Measurements from ENCODE around the gene ITPRIP. TPM values are rescaled to one million over a fixed set of nuclear protein-coding genes. Genes with fewer than 3 reads are reported as not detected.

Gene ITPRIP
- total RNA-seq, 2 donors from 2014 or later, result 55.6 to 59.2 TPM

- Histone ChIP-seq H3K9me3 (no peaks in the 10 kb centered on the region), H3K27me3 (replicated peaks; ENCODE audit: insufficient read depth) (no peaks in the 10 kb centered on the region), H3K36me3 (no peaks in the 10 kb centered on the region), H3K27ac (no peak overlapping the region), H3K4me1 (ENCODE audit: control insufficient read depth in 1 of 2, low read depth in 2 of 2) (peaks cover 0 to 11% of the 10 kb centered on the region in 2 donors), H3K4me3 (peak overlapping the region; percentile 57)
- ATAC-seq (ENCODE audit: insufficient number of reproducible peaks, low FRiP score, low read depth) (no peak), DNase-seq (ENCODE audit: low spot score) (no peak)
- TF ChIP-seq CTCF (IDR thresholded peaks at IDR 0.05), result no peak
Observed at GRCh38 chr10:104273899-104274575, 64.2 kb downstream of the ITPRIP start.

DNA sequence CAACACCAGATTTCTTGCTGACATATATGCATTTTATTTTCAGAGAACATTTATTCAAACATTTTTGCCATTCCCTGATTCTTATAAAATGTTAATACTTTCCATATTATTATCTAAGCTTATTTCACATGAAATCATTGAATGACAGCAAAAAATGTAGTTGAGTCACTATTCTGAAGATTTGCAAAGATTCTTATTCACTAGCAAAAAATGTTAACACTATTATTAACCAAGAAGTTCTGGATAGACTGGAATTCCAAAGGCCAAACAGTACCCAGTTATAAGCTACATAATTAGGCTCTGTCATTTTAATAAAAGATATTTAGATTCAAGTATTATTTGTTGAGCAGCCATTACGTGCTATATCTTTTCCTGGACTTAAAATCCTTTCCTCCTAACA, 65.0 kb downstream of the ITPRIP start:
- TF ChIP-seq CTCF (IDR thresholded peaks at IDR 0.05), result no peak
- no peaks in the 10 kb centered on the region for H3K9me3 ChIP-seq
- H3K27ac ChIP-seq, result no peak overlapping the region
- H3K4me1 ChIP-seq (ENCODE audit: control insufficient read depth in 1 of 2, low read depth in 2 of 2), result peaks cover under 1 to 13% of the 10 kb centered on the region in 2 donors
- no peaks in the 10 kb centered on the region for H3K27me3 ChIP-seq (replicated peaks; ENCODE audit: insufficient read depth)
- no peak for ATAC-seq (ENCODE audit: insufficient number of reproducible peaks, low FRiP score, low read depth)
- H3K36me3 ChIP-seq, result no peaks in the 10 kb centered on the region
- H3K4me3 ChIP-seq, result no peak overlapping the region
- no peak for DNase-seq (ENCODE audit: low spot score)

DNA sequence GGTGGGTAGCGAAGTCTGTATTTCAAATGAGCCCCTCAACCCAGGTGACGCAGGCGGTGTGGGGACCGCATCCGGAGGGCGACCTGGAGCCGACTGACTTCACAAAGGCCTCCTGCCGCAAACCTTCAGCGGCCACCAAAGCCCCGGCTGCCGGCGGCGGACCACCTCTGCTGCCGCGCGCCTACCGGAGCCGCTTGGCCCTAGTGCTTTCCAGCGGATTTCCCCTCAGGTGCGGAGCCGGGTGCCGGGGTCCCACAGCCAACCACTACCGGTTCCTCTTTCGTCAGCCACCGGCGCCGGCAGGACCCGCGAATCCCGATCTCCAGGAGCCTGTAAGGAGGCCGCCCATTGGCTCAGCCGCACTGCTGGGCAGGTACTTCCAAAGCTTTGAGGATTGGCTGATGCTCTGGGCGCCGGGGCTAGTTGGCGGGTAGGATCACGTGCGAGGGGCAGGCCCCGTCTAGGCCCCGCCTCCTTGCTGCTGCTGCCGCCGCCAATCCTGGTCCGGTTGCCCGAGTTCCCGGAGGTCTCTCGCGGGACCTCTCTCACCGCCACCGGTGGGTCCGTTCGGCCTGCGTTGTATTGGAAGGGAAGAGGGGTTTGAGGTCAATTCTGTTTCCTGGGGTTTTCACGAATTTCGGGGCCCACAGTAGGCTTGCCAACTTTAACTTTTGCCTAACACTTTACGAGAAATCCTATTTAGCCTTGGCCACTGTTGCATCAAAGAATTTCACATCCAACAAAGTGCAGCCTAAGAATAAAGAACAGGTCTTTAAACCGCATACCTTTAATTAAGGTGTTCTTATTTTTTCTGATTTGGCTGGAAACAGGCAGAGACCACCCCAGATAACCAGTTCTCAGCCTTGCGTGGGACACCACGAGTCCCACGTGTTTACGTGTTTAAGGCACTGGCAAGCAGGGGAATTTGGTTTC, 69.3 kb downstream of the ITPRIP start, which contains the start of gene GSTO2:
TSS of gene GSTO2 (plus strand) at position 472 of the 933 bp plus-strand sequence. CDS start 5,732 bp downstream, outside the sequence.
- Histone ChIP-seq H3K36me3 (peaks cover 9% of the 10 kb centered on the region), H3K4me1 (ENCODE audit: control insufficient read depth in 1 of 2, low read depth in 2 of 2) (peaks cover 10 to 13% of the 10 kb centered on the region in 2 donors), H3K27me3 (replicated peaks; ENCODE audit: insufficient read depth) (no peaks in the 10 kb centered on the region), H3K27ac (peak within 1 kb of the TSS; percentile 73 to 91), H3K4me3 (peak within 1 kb of the TSS; percentile 90), H3K9me3 (no peaks in the 10 kb centered on the region)
- DNase-seq (ENCODE audit: low spot score) (peak; percentile 96), ATAC-seq (ENCODE audit: insufficient number of reproducible peaks, low FRiP score, low read depth) (peak; percentile 99)
- no peak for TF ChIP-seq CTCF (IDR thresholded peaks at IDR 0.05)

DNA sequence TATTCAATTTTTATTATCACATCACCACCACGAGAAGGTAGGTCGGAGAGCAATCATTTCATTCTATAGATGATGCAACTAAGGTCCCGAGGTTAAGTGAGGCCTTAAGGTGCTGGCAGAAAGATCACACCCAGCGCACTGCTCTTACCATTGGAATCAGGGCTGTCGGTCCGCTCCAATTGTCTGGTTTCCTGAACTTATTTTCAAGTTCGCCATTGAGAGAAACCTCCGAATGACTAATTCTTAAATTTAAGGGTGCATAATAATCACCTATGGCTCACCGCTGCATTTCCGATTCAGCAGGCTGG, 69.9 kb downstream of the ITPRIP start:
- TF ChIP-seq CTCF (IDR thresholded peaks at IDR 0.05), result no peak
- Histone ChIP-seq H3K27ac (peak overlapping the region; percentile 73 to 91), H3K27me3 (replicated peaks; ENCODE audit: insufficient read depth) (no peaks in the 10 kb centered on the region), H3K36me3 (peaks cover 9% of the 10 kb centered on the region), H3K4me3 (peak overlapping the region; percentile 90), H3K4me1 (ENCODE audit: control insufficient read depth in 1 of 2, low read depth in 2 of 2) (peaks cover 10 to 13% of the 10 kb centered on the region in 2 donors), H3K9me3 (no peaks in the 10 kb centered on the region)
- DNase-seq (ENCODE audit: low spot score), result no peak
- no peak for ATAC-seq (ENCODE audit: insufficient number of reproducible peaks, low FRiP score, low read depth)

- peaks cover 10 to 13% of the 10 kb centered on the region in 2 donors for H3K4me1 ChIP-seq (ENCODE audit: control insufficient read depth in 1 of 2, low read depth in 2 of 2)
- no peak for TF ChIP-seq CTCF (IDR thresholded peaks at IDR 0.05)
- H3K9me3 ChIP-seq, result no peaks in the 10 kb centered on the region
- ATAC-seq (ENCODE audit: insufficient number of reproducible peaks, low FRiP score, low read depth), result no peak
- DNase-seq (ENCODE audit: low spot score), result no peak
- no peaks in the 10 kb centered on the region for H3K27me3 ChIP-seq (replicated peaks; ENCODE audit: insufficient read depth)
- peaks cover 9% of the 10 kb centered on the region for H3K36me3 ChIP-seq
- H3K27ac ChIP-seq, result peak overlapping the region; percentile 73 to 91
- H3K4me3 ChIP-seq, result peak overlapping the region; percentile 90
Observed at GRCh38 chr10:104267721-104268404, 70.4 kb downstream of the ITPRIP start.
